HG02840 (cell line): ENCODE results near the gene CITED4.

Experiments used
- ATAC-seq: cut with Tn5 transposase; IDR thresholded peaks from one replicate; pipeline ENCODE4 v1.9.1; 2021; ENCODE audit warnings: mild to moderate bottlenecking, moderate library complexity, moderate number of reproducible peaks; ENCODE audit not compliant: unreplicated experiment, low FRiP score

CITED4 gene

DNA sequence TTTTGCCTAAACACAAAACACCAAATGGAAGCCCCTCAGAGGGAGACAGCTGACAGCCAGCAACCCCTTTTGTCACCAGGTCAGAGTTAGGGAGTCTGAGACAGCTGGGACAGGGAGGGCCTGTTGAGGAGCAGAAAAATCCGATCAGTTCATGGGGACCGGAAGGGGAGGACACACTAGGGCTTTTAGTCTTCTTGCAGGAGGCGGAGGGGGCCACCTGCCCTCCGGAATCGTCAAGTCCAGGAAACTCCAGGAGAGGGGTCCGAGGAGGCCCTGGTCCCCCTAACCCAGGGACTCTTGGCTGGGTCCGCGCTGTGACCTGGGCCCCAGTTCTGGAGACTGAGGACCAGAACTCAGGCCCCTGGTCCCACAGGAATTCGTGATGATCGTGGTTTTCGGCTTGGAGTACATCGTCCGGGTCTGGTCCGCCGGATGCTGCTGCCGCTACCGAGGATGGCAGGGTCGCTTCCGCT is 44.3 kb downstream of the CITED4 start:
- ATAC-seq, result no peak

- no peak for ATAC-seq
Observed at GRCh38 chr1:40815420-40815819, 46.7 kb downstream of the CITED4 start.
